Large intestine (tissue), 3 donors: ENCODE results near the gene PPP1R13B. TPM values are rescaled to one million over a fixed set of nuclear protein-coding genes. Genes with fewer than 3 reads are reported as not detected.

Experiments used
- DNase-seq, 2 donors: peaks; one replicate each; pipeline versions ENCODE4 v3.0.0 to v3.0.0-alpha.2; 2013
- H3K27ac ChIP-seq: one replicate; pipeline ENCODE4 v1.5.1; 2013; ENCODE audit warnings: low read length
- H3K27me3 ChIP-seq: 2 replicates; pipeline ENCODE4 v1.6.1; 2013; ENCODE audit warnings: low read length; ENCODE audit not compliant: control insufficient read depth, insufficient read depth
- H3K36me3 ChIP-seq: 2 replicates; pipeline ENCODE4 v1.6.1; 2013; ENCODE audit warnings: low read length; ENCODE audit not compliant: control insufficient read depth, insufficient read depth
- H3K4me1 ChIP-seq: one replicate; pipeline ENCODE4 v1.6.1; 2013; ENCODE audit warnings: low read length; ENCODE audit not compliant: control insufficient read depth, insufficient read depth
- H3K4me3 ChIP-seq: one replicate; pipeline ENCODE4 v1.5.1; 2013; ENCODE audit warnings: low read length
- H3K9me3 ChIP-seq: one replicate; pipeline ENCODE4 v1.6.1; 2013; ENCODE audit warnings: mild to moderate bottlenecking, low read depth, low read length, moderate library complexity; ENCODE audit not compliant: control insufficient read depth
- WGBS: methylation state at CpG from one replicate; pipeline ENCODE4 v1.1.5; 2013; ENCODE audit warnings: low lambda C conversion rate; ENCODE audit not compliant: insufficient coverage; 5-methylcytosine and 5-hydroxymethylcytosine counted together
- polyA plus RNA-seq: library from polyadenylated mRNA; unstranded; fragments of 120-200 nt; gene quantifications from one replicate; pipeline ENCODE4 v1.2.1, GENCODE V29; 2013

The PPP1R13B gene
- polyA plus RNA-seq, 1 donor: 29.7 TPM

DNA sequence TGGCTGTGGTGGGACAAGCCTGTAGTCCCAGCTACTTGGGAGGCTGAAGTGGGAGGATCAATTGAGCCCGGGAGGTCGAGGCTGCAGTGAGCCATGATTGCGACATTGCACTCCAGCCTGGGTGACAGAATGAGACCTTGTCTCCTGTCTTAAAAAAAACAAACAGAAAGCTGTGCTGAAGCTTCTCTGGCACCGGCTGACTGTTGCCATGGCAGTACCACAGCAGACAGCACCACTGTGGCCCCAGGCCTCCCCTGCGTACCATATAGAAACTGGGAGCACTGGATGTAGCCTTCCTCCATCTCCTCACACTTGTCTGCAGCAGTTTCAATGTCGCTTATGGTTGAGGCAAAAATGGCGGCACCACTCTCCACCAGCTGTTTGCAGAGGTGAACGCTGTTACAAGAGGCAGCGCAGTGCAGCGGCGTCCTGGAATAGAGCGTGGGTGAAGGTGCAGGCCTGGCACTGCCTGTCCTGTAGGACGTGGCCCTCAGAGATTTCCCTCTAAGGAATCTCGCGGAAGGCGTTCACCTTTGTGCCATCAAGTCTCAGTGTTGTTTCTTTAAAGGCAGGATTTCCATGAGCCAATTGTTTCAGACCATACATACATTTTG is 109.8 kb downstream of the PPP1R13B start:
- H3K4me3 ChIP-seq: no peak overlapping the region
- peaks cover 87% of the 10 kb centered on the region for H3K36me3 ChIP-seq
- no peak for DNase-seq
- H3K27me3 ChIP-seq: no peaks in the 10 kb centered on the region
- no peaks in the 10 kb centered on the region for H3K4me1 ChIP-seq
- no peaks in the 10 kb centered on the region for H3K9me3 ChIP-seq
- no peak overlapping the region for H3K27ac ChIP-seq
- 100% methylated on average over 4 of the region's 16 CpGs for WGBS

DNA sequence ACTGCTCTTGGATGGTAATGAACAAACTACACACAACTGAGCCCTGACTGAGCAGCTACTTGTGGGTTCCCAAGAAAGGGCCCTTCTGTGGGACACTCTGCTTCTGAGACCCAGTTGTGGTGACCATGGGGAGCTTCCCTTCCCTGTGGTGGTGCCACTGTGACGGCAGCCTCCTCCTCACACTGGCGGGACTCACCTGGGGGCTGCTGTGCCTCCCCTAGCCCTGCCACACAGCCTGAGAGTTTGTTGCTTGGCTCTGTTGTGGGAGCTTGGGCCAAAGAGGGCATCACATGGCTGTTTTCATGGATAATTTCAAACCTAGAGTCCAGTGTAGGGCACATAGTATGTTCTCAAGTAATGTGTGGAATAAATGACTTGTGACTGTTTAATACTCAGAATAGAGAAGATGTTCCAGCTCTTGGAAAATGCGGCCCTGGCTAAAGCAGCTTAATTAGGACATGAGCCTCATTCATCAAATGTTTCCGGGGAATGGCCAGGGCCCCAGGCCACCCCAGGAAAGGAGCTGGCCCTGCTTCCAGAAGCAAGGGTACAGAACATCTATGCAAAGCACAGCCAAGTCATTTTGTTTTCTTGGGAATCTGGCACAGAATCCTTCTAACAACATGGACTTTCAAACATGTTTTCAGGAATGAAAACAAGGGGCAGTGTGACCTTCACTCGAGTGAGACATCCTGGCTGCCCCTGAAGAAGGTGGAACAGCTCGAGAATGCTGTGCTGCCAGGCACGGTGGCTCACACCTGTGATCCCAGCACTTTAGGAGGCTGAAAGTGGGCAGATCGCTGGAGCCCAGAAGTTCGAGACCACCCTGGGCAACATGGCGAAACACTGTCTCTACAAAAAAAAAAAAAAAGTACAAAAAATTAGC is 110.6 kb downstream of the PPP1R13B start:
- H3K27me3 ChIP-seq: no peaks in the 10 kb centered on the region
- no peak overlapping the region for H3K4me3 ChIP-seq
- H3K27ac ChIP-seq: no peak overlapping the region
- H3K9me3 ChIP-seq: no peaks in the 10 kb centered on the region
- H3K4me1 ChIP-seq: no peaks in the 10 kb centered on the region
- DNase-seq: no peak
- no CpG with 5 or more reads among the region's 10 CpGs for WGBS
- H3K36me3 ChIP-seq: peaks cover 86% of the 10 kb centered on the region

DNA sequence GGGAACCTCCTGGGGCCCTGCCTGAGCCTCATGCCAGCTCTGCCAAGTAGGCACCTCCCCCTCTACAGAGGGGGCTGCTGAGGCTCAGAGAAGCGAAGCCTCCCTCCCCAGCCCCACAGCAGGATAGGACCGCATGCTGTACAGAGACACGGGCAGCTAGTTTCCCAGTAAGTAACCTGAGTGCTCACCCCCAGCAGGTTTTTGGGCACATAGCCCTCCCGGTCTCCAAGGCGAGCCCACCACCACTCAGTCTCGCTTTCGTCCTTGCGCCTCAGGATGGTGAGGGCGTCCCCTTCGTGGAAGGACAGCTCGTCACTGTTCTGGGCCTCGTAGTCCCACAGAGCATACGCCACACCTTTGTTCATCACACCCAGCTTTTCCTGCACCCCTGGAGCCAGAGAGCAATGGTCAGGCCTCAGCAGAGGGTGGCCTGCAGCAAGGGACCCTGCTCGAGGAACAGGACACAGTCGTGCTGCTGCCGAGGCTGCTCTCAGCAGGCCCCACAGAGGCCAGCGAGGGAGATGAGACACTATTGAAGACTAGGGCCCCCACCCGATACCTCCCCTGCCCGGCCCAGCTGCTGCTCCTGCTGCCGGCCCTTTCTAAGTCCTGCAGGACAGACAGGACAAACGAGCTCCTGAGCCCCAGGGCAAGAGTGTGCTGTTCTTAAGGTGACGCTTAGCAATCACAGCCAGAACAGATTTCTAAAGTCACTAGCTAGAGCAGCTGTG is 111.4 kb downstream of the PPP1R13B start:
- Histone ChIP-seq H3K4me1 (no peaks in the 10 kb centered on the region), H3K27ac (no peak overlapping the region), H3K27me3 (no peaks in the 10 kb centered on the region), H3K9me3 (no peaks in the 10 kb centered on the region), H3K4me3 (no peak overlapping the region), H3K36me3 (peaks cover 77% of the 10 kb centered on the region)
- whole genome bisulfite sequencing: no CpG with 5 or more reads among the region's 22 CpGs
- DNase-seq: no peak

DNA sequence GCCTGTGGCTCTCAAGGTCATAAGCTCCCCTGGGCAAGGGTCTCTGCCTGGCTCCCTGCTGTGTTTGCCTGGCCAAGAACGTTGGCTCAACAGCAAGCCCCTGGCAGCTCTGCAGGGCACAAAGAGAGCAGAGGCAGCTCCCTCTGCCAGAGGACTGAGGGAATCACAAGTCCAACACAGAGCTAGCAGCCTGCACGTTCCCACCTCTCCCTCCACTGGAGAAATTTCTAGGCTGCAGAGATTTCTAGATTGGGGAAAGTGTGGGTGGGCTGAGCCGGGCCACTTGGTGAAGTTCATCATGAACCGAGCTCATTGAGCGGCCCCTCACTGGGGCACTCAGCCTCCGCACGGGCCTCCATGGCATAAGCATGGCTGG is 111.9 kb downstream of the PPP1R13B start:
- no peaks in the 10 kb centered on the region for H3K9me3 ChIP-seq
- DNase-seq: no peak
- H3K36me3 ChIP-seq: peaks cover 75% of the 10 kb centered on the region
- H3K4me3 ChIP-seq: no peak overlapping the region
- H3K4me1 ChIP-seq: no peaks in the 10 kb centered on the region
- no peak overlapping the region for H3K27ac ChIP-seq
- no CpG with 5 or more reads among the region's 7 CpGs for WGBS
- no peaks in the 10 kb centered on the region for H3K27me3 ChIP-seq

DNA sequence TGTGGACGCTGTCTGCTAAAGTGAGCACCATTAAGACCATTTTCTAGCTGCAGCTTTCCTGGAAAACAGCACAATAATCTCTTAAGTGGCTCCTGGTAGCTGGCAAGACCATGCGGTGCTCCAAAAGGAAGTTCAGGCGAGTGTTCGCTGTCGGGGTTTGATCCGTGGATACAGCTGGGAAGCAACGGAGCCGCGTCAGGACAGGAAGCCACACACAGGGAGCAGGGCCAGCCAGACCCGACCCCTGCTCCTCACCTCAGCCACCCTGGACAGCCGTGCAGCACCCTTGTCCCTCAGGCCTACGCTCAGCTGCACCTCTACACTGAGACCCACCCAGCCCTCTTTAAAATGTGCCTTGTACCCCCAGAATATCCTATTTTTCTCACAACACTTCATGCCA is 112.4 kb downstream of the PPP1R13B start:
- 83% methylated on average over 1 of the region's 12 CpGs for WGBS
- no peaks in the 10 kb centered on the region for H3K4me1 ChIP-seq

DNA sequence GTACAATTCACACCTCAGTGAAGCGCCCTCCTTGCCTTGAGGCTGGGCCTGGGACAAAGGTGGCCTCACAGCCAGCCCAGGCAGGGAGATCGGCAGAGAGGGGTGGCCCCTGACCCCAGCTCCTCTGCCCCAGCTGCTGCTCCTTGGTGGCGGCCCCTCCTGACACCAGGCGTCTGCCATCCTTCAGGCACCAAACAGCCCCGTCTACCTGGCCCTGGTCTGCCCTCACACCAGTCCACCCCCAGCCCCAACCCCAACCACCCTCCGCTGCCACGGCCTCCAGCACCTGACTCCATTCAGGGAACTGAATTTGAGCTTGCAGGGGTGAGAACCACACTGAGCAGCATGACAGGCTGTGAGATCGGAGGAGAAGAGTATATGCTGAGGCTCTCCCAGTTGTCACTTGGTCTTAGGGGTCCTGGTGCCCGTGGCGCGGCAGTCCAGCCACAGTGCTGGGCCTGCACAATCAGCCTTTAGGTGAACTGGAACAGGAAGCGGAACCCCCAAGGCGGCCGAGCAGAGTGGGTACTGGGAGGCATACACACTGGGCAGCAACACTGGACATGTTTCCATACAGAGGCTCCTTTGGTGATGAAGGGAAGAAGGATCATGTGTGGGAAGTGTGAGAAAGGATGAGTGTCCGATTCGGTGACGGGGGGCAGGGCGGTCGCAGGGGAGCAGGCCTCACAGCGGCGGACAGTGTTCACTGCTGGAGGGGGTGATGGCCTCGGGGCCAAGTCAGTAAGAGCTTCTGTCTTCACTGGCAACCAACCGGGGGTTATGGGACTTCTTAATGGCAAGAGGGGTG is 113.1 kb downstream of the PPP1R13B start:
- no peak for DNase-seq
- H3K27ac ChIP-seq: no peak overlapping the region

More for the DNA sequence above, 112.4 kb downstream of the PPP1R13B start:
- no peak for DNase-seq
- H3K27me3 ChIP-seq: no peaks in the 10 kb centered on the region
- H3K9me3 ChIP-seq: no peaks in the 10 kb centered on the region
- H3K36me3 ChIP-seq: peaks cover 75% of the 10 kb centered on the region
- no peak overlapping the region for H3K4me3 ChIP-seq
- no peak overlapping the region for H3K27ac ChIP-seq

DNA sequence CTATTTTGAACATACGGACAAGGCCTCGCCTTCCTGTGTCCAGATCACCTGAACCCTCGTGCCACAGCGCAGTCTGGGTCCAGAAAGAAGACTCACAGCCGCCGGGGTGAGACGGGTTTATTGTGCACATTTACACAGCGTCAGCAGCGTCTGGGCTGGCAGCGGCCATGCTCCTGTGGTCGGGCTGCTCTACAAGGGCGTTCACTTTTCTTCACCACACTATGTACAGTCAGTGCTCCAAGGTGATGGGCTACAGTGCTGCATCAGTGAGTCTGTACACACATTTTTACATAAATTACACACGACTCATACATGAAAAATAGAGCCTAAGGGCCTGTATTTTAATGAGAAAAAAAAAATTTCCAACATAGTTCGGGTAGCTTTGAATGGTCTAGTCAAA is 113.7 kb downstream of the PPP1R13B start:
- no peak overlapping the region for H3K27ac ChIP-seq
- H3K4me3 ChIP-seq: no peak overlapping the region
- peaks cover 75% of the 10 kb centered on the region for H3K36me3 ChIP-seq
- WGBS: no CpG with 5 or more reads among the region's 14 CpGs
- H3K4me1 ChIP-seq: no peaks in the 10 kb centered on the region
- no peaks in the 10 kb centered on the region for H3K27me3 ChIP-seq
- no peak for DNase-seq
- no peaks in the 10 kb centered on the region for H3K9me3 ChIP-seq

More for the DNA sequence above, 113.1 kb downstream of the PPP1R13B start:
- Histone ChIP-seq H3K27me3 (no peaks in the 10 kb centered on the region), H3K4me1 (no peaks in the 10 kb centered on the region), H3K9me3 (no peaks in the 10 kb centered on the region), H3K4me3 (no peak overlapping the region), H3K36me3 (peaks cover 75% of the 10 kb centered on the region)
- 100% methylated on average over 3 of the region's 23 CpGs for WGBS

DNA sequence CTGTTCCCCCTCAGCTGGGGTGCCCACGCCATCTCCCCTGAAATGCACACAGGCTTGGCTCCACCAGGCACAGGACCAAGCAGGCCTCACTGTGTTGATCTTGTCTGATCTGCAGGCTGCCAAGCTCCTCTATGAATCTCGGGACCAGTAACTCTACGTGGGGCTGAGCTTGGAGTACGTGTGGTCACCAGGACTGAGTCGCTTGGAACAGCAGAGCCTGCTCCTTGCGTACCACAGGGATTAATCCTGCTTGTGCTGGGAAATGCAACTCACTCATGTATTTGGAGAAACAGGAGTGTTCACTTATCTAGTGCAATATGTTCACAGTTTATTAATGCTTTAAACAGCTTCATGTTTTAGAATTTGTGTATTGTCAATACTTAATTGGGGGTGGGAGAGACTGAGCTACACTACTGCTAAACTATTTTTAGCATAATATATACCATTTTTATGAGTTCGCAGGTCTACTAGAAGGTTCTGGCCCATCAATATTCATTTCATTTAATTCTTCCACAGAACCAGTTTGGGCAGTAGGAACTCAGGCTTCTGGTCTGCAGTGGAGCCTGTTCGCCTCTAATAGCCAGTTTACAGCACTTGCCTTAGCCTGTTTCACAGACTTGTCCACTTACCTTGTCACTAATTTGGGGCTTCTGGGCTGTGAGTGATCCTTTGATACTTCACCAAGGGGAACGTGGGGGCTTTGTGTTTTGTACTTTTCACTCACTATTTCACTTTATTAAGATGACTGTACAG is 114.3 kb downstream of the PPP1R13B start:
- no peak overlapping the region for H3K4me3 ChIP-seq
- H3K27ac ChIP-seq: no peak overlapping the region
- peaks cover 75% of the 10 kb centered on the region for H3K36me3 ChIP-seq
- 40% methylated on average over 1 of the region's 9 CpGs for WGBS
- no peaks in the 10 kb centered on the region for H3K4me1 ChIP-seq
- H3K27me3 ChIP-seq: no peaks in the 10 kb centered on the region
- H3K9me3 ChIP-seq: no peaks in the 10 kb centered on the region
- no peak for DNase-seq

DNA sequence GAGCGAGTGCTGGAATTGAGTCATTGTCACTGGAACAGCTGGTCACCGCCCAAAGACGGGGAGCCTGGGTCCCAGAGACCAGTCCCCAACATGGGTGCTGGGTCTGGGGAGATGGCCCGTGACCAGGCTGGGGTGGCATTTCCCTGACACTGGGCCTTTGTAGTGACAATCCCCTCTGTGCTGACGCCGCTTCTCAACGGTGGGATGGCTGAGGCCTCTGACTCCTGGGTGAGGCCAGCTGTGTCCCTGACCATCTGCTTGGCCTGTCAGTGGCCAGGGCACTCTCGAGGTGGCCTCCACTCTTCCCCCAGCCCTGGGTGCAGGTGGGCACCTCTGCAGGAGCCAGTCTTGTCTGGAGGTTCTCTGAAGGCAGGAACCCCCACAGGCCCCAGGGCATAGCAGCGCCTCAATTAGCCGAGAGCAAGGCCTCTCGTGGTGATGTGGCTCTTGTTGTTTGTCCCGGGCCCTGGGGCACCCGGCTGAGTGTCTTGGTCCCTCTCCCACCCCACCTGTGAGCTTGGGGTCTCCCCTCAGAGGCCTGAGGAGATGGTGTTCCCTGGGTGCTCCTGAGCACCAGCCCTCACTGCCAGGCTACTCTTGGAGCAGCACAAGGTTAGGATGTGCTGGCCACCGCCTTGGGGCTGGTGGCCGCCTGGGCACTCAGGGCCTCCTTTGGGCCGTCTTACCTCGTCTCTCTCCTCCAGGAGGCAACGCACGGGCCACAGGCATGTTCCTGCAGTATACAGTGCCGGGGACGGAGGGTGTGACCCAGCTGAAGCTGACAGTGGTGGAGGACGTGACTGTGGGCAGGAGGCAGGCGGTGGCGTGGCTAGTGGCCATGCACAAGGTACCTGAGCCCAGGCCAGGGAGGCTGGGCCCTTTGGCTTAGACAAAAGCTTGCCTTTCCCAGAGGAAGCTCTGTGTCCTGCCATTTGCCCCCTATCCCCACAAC is 115.2 kb downstream of the PPP1R13B start:
- H3K4me3 ChIP-seq: no peak overlapping the region
- no peaks in the 10 kb centered on the region for H3K4me1 ChIP-seq
- H3K27ac ChIP-seq: no peak overlapping the region
- H3K9me3 ChIP-seq: no peaks in the 10 kb centered on the region
- peaks cover 69% of the 10 kb centered on the region for H3K36me3 ChIP-seq
- WGBS: no CpG with 5 or more reads among the region's 24 CpGs
- no peak for DNase-seq
- H3K27me3 ChIP-seq: no peaks in the 10 kb centered on the region
